Upper lobe of left lung (tissue), 6 donors: ENCODE measurements around the gene CHRNG. TPM values are rescaled to one million over a fixed set of nuclear protein-coding genes. Genes with fewer than 3 reads are reported as not detected.

Experiments used
- ATAC-seq, 2 donors: fragments of 200-7000 bp; cut with Tn5 transposase; one replicate each; pipeline ENCODE4 v1.9.1; 2022; ENCODE audit warnings: mild to moderate bottlenecking in 2 of 2, moderate library complexity in 2 of 2; ENCODE audit not compliant: low FRiP score in 2 of 2
- DNase-seq, 2 donors: peaks; one replicate each; pipeline ENCODE4 v3.0.0-alpha.2; 2019 to 2020
- H3K27ac ChIP-seq, 4 donors: fragments of 200-600 bp; sonication (generic); one replicate each; pipeline ENCODE4 v1.5.1; 2016 to 2019
- H3K27me3 ChIP-seq, 4 donors: fragments of 200-600 bp; sonication (generic); one replicate each; pipeline ENCODE4 v1.5.1; 2017 to 2019
- H3K36me3 ChIP-seq, 4 donors: fragments of 200-600 bp; sonication (generic); one replicate each; pipeline ENCODE4 v1.5.1; 2016 to 2019
- H3K4me1 ChIP-seq, 4 donors: fragments of 200-600 bp; sonication (generic); one replicate each; pipeline ENCODE4 v1.5.1; 2018 to 2019
- H3K4me3 ChIP-seq, 4 donors: fragments of 200-600 bp; sonication (generic); one replicate each; pipeline ENCODE4 v1.5.1; 2017 to 2019; ENCODE audit warnings: mild to moderate bottlenecking in 2 of 4, moderate library complexity in 1 of 4
- H3K9me3 ChIP-seq, 4 donors: fragments of 200-600 bp; sonication (generic); one replicate each; pipeline ENCODE4 v1.5.1; 2018 to 2019
- EP300 ChIP-seq, 4 donors: sonication (generic); formaldehyde crosslinking; IDR thresholded peaks; one replicate each; pipeline ENCODE4 v1.5.1; 2017; ENCODE audit warnings: antibody characterized with exemption in 4 of 4, control low read depth in 2 of 4
- POLR2A ChIP-seq, 4 donors: fragments of 450-650 bp; IDR thresholded peaks; one replicate each; pipeline ENCODE4 v1.5.1; 2016 to 2017; ENCODE audit warnings: antibody characterized with exemption in 4 of 4, mild to moderate bottlenecking in 2 of 4
- POLR2AphosphoS5 ChIP-seq, 2 donors: sonication (generic); formaldehyde crosslinking; IDR thresholded peaks; one replicate each; pipeline ENCODE4 v1.5.1; 2017; ENCODE audit warnings: antibody characterized with exemption in 2 of 2
- WGBS, 2 donors: methylation state at CpG; one replicate each; pipeline ENCODE4 v1.1.5; 2017 to 2018; 5-methylcytosine and 5-hydroxymethylcytosine counted together
- total RNA-seq, 6 donors: library from RNA; depleted of rRNA in 4 of 6; stranded (reverse); fragments of >200 nt in 4 of 6; gene quantifications; one replicate each; pipeline versions ENCODE4 v1.1.0 to v1.2.1, GENCODE V29; 2016 to 2021
- TF ChIP-seq, protein P1 (sequence below), 6 experiments: fragments of 450-650 bp in 4 of 6; fragments of 200-600 bp in 2 of 6; sonication (generic) in 2 of 6; IDR thresholded peaks; one replicate each; pipeline ENCODE4 v1.5.1; 2016 to 2019; ENCODE audit warnings: antibody characterized with exemption in 6 of 6
- donor health status: DM: no; HTN: no; CAD: no; lungs with moderate emphysema.
- donor health status: DM: no; HTN: yes; CAD: no; lungs with severe emphysema.

Gene CHRNG
- total RNA-seq, 6 donors from 2014 or later, result not detected

DNA sequence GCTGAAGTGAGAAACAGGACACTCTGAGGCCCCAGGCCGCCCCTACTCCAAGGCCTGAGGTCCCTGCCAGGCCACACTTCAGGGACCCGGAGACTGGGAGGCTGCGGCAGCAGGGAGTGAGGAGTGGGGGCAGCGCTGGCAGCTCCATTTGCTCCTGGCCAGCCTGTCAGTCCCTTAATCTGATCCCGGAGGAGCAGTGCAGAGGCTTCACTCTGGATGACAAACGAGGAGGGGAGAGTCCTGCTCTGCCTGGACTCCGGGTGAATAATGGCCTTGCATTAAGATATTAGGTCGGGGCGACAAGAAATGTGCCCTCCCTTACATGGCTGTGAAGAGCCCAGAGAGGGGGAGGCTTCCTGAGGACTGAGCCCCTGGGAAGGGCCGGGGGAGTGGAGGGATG is 33.6 kb upstream of the CHRNG start:
- no peaks in the 10 kb centered on the region for H3K9me3 ChIP-seq
- ATAC-seq (no peak), DNase-seq (no peak)
- TF ChIP-seq POLR2AphosphoS5 (IDR thresholded peaks at IDR 0.05) (no peak), POLR2A (IDR thresholded peaks at IDR 0.05) (no peak), EP300 (IDR thresholded peaks at IDR 0.05) (no peak)
- TF ChIP-seq, protein P1, sequence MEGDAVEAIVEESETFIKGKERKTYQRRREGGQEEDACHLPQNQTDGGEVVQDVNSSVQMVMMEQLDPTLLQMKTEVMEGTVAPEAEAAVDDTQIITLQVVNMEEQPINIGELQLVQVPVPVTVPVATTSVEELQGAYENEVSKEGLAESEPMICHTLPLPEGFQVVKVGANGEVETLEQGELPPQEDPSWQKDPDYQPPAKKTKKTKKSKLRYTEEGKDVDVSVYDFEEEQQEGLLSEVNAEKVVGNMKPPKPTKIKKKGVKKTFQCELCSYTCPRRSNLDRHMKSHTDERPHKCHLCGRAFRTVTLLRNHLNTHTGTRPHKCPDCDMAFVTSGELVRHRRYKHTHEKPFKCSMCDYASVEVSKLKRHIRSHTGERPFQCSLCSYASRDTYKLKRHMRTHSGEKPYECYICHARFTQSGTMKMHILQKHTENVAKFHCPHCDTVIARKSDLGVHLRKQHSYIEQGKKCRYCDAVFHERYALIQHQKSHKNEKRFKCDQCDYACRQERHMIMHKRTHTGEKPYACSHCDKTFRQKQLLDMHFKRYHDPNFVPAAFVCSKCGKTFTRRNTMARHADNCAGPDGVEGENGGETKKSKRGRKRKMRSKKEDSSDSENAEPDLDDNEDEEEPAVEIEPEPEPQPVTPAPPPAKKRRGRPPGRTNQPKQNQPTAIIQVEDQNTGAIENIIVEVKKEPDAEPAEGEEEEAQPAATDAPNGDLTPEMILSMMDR (IDR thresholded peaks at IDR 0.05), result no peak
- H3K27ac ChIP-seq, result no peak overlapping the region
- no peak overlapping the region for H3K4me3 ChIP-seq
- H3K4me1 ChIP-seq, result peaks cover 8 to 18% (median 15%) of the 10 kb centered on the region in 4 donors
- peaks cover 0 to 25% (median 17%) of the 10 kb centered on the region in 4 donors for H3K27me3 ChIP-seq
- H3K36me3 ChIP-seq, result no peaks in the 10 kb centered on the region
- 46 to 48% methylated on average over 4 to 10 of the region's 10 CpGs for WGBS, 2 donors

DNA sequence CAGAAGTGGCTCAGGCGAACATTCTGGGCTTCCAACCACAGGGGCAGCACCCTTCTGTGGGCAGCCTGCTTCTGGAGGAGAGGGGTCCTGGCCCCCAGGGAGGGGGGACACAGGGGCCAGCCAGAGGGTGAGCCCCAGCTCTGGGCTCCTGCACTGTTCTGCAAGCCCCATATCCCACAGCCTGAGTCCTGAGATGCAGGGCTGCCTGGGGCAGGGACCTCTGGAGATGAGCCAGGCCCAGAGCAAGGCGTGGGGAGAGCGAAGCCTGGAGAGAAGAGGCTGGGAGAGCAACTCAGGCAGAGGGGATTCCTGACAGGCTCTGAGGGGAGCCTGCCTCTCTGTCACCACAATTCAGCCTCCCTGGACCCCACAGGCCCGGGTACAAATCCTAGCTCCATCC is 32.8 kb upstream of the CHRNG start:
- Histone ChIP-seq H3K27me3 (peaks cover 0 to 23% (median 17%) of the 10 kb centered on the region in 4 donors), H3K4me3 (no peak overlapping the region), H3K27ac (no peak overlapping the region), H3K36me3 (no peaks in the 10 kb centered on the region), H3K9me3 (no peaks in the 10 kb centered on the region), H3K4me1 (peaks cover 8 to 18% (median 15%) of the 10 kb centered on the region in 4 donors)
- 44 to 62% methylated on average over 3 to 4 of the region's 4 CpGs for WGBS, 2 donors
- DNase-seq (no peak), ATAC-seq (no peak)
- TF ChIP-seq POLR2A (IDR thresholded peaks at IDR 0.05) (no peak), EP300 (IDR thresholded peaks at IDR 0.05) (no peak), POLR2AphosphoS5 (IDR thresholded peaks at IDR 0.05) (no peak)
- TF ChIP-seq, protein P1 (IDR thresholded peaks at IDR 0.05), result no peak

DNA sequence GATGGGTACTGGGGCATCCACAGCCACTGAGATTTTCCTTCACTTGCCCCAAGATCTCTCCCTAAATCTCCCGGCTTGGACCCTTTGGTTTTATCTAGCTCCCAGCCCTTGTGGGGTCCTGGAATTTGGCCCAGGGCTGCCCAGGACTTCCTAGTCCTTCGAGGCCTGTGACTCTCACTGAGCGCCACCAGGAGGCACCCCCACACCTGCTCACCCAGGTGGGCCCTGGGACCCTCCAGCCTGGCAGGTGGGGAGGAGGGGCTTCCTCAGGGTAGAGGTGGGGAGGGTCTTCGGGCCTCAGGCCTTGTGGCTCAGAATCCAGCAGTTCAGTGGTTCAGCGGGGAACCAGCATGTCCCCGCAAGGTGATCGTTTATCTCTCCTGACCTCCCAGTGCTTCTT is 31.2 kb upstream of the CHRNG start:
- Histone ChIP-seq H3K27ac (no peak overlapping the region), H3K36me3 (no peaks in the 10 kb centered on the region), H3K9me3 (no peaks in the 10 kb centered on the region), H3K4me1 (peaks cover 3 to 7% (median 5%) of the 10 kb centered on the region in 4 donors), H3K4me3 (no peak overlapping the region), H3K27me3 (peaks cover 0 to 14% (median 10%) of the 10 kb centered on the region in 4 donors)
- WGBS, 2 donors, result 71 to 86% methylated on average over 5 to 6 of the region's 7 CpGs
- DNase-seq (no peak), ATAC-seq (no peak)
- TF ChIP-seq POLR2A (IDR thresholded peaks at IDR 0.05) (no peak), EP300 (IDR thresholded peaks at IDR 0.05) (no peak), POLR2AphosphoS5 (IDR thresholded peaks at IDR 0.05) (no peak)
- TF ChIP-seq, protein P1 (IDR thresholded peaks at IDR 0.05), result no peak

DNA sequence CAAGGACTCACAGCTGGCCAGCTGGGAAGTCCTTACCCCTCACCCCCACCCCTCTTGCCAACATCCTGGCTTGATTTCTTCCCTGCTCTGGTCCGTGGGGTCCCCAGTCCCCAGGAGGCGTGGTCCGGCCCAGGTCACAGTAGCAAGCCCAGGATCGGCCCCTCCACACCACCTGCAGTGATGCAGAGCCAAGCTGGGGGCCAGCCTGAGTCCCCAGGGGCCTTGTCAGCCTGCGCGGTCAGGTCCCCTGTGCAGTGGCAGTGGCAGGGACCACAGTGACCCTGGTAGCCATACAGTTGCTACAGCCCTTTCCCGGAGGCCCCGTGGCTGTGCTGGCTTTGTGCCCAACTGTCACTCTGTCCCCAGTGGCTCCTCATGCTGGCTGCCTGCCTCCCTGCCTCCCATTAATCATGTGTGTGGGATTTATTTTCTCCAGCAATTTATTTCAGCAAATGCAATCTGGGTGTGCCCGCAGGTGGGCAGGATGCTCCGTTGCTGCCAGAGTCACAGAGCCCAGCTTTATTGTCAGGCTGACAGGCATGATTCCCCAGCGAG is 28.1 kb upstream of the CHRNG start:
- no peak overlapping the region for H3K4me3 ChIP-seq
- WGBS, 2 donors, result 25 to 72% methylated on average over 2 to 7 of the region's 11 CpGs
- H3K27me3 ChIP-seq, result no peaks in the 10 kb centered on the region
- no peaks in the 10 kb centered on the region for H3K36me3 ChIP-seq
- no peak overlapping the region for H3K27ac ChIP-seq
- H3K4me1 ChIP-seq, result no peaks in the 10 kb centered on the region
- ATAC-seq, result no peak
- peak in 1 of 2 donors; percentile 71 for DNase-seq
- TF ChIP-seq, protein P1 (IDR thresholded peaks at IDR 0.05), result no peak
- TF ChIP-seq POLR2A (IDR thresholded peaks at IDR 0.05) (no peak), POLR2AphosphoS5 (IDR thresholded peaks at IDR 0.05) (no peak), EP300 (IDR thresholded peaks at IDR 0.05) (no peak)
- no peaks in the 10 kb centered on the region for H3K9me3 ChIP-seq

DNA sequence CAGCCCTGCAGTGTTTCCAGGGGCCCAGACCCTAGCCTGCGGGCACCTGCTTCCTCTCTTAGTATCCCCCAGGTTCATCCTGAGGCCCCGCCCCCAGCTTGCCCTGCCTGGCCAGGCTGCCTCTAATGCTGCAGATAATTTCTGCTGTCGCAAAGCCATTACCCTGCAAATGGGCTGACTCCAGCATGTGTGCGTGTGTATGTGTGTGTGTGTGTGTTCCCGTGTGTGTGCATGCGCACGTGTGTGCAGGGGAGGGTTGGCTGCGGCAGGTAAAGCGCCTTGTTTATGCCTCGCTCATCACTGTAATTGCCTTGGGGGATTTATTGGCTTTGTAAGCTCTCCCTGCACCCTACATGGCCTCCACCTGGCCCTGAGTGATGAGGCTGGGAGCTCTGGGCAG is 26.9 kb upstream of the CHRNG start:
- 83 to 93% methylated on average over 3 to 10 of the region's 10 CpGs for WGBS, 2 donors
- Histone ChIP-seq H3K36me3 (no peaks in the 10 kb centered on the region), H3K4me1 (no peaks in the 10 kb centered on the region), H3K4me3 (no peak overlapping the region), H3K9me3 (no peaks in the 10 kb centered on the region), H3K27me3 (no peaks in the 10 kb centered on the region), H3K27ac (no peak overlapping the region)
- DNase-seq (no peak), ATAC-seq (no peak)
- TF ChIP-seq, protein P1 (IDR thresholded peaks at IDR 0.05), result no peak
- no peak for TF ChIP-seq EP300 (IDR thresholded peaks at IDR 0.05)
- TF ChIP-seq POLR2AphosphoS5 (IDR thresholded peaks at IDR 0.05), result no peak
- no peak for TF ChIP-seq POLR2A (IDR thresholded peaks at IDR 0.05)
